DMS53 treated with DMSO at 0.1 percent for 48 hours (cell line): Measurements from ENCODE around the gene FBXO10.
"Not testable (repeated sequence)": the region's sequence is repeated elsewhere in the genome, so short reads cannot be mapped to it uniquely, and the experiment has no call there.

ENCODE experiments used
- DNase-seq: peaks from one replicate; lab custom pipeline; 2025; ENCODE audit not compliant: unreplicated experiment; lab: John Stamatoyannopoulos, UW

Gene FBXO10

GRCh38 chr9:37514999-37515398, 61.2 kb downstream of the FBXO10 start:
- DNase-seq = no peak

- DNase-seq = not testable (repeated sequence)
Measured at GRCh38 chr9:37514415-37514814, 61.8 kb downstream of the FBXO10 start.

- no peak for DNase-seq
Measured at GRCh38 chr9:37512437-37512836, 63.7 kb downstream of the FBXO10 start.

- no peak for DNase-seq
Measured at GRCh38 chr9:37511016-37512010, 64.9 kb downstream of the FBXO10 start.

- DNase-seq = not testable (repeated sequence)
Measured at GRCh38 chr9:37510053-37510452, 66.1 kb downstream of the FBXO10 start.

- DNase-seq = no peak
Measured at GRCh38 chr9:37509536-37509935, 66.6 kb downstream of the FBXO10 start.

- no peak for DNase-seq
Measured at GRCh38 chr9:37508834-37509206, 67.4 kb downstream of the FBXO10 start.

- no peak for DNase-seq
Measured at GRCh38 chr9:37508135-37508833, 67.9 kb downstream of the FBXO10 start.

GRCh38 chr9:37507566-37508134, 68.5 kb downstream of the FBXO10 start:
- DNase-seq = no peak

GRCh38 chr9:37504605-37505004, 71.6 kb downstream of the FBXO10 start:
- no peak for DNase-seq

- no peak for DNase-seq
Measured at GRCh38 chr9:37503736-37504135, 72.4 kb downstream of the FBXO10 start.

- no peak for DNase-seq
Measured at GRCh38 chr9:37501957-37502596, 74.1 kb downstream of the FBXO10 start.

- DNase-seq = no peak
Measured at GRCh38 chr9:37499297-37499696, 76.9 kb downstream of the FBXO10 start.

GRCh38 chr9:37498457-37498856, 77.7 kb downstream of the FBXO10 start:
- no peak for DNase-seq

GRCh38 chr9:37497320-37497719, 78.9 kb downstream of the FBXO10 start:
- DNase-seq = no peak

- no peak for DNase-seq
Measured at GRCh38 chr9:37496020-37496419, 80.2 kb downstream of the FBXO10 start.

- DNase-seq = no peak
Measured at GRCh38 chr9:37495571-37495970, 80.6 kb downstream of the FBXO10 start.

- no peak for DNase-seq
Measured at GRCh38 chr9:37491939-37492338, 84.2 kb downstream of the FBXO10 start.

- DNase-seq = no peak
Measured at GRCh38 chr9:37486616-37487548, 89.3 kb downstream of the FBXO10 start.

- no peak for DNase-seq
Measured at GRCh38 chr9:37486256-37486615, 89.9 kb downstream of the FBXO10 start.
